ENCODE measurements around the gene SNW1.

Gene SNW1

GRCh38 chr14:77707724-77708408 is 53.1 kb downstream of the SNW1 start, which contains the start of the genes ALKBH1 and SLIRP:
Gene ALKBH1 (minus strand): TSS chr14:77708023. CDS start chr14:77708004, 19 bp downstream.
Gene SLIRP (plus strand): TSS chr14:77708103. CDS start chr14:77708112, 9 bp downstream.
- Histone ChIP-seq H3K9ac (ENCODE audit: low read depth, low read length) (peak within 1 kb of the TSS; percentile 85), H3K27me3 (ENCODE audit: control insufficient read depth, insufficient read depth, low read length) (no peaks in the 10 kb centered on the region), H3K9me3 (replicated peaks; ENCODE audit: low read length) (no peaks in the 10 kb centered on the region), H3K4me1 (ENCODE audit: control insufficient read depth, insufficient read depth, low read length) (peaks cover 17% of the 10 kb centered on the region), H3K36me3 (ENCODE audit: insufficient read depth, low read length) (peaks cover 23% of the 10 kb centered on the region), H3K4me3 (ENCODE audit: low read length) (peak within 1 kb of the TSS; percentile 87), H3K4me2 (ENCODE audit: low read length) (peak within 1 kb of the TSS; percentile 90)

- H3K36me3 ChIP-seq (ENCODE audit: insufficient read depth, low read length): peaks cover 19% of the 10 kb centered on the region
- H3K9ac ChIP-seq (ENCODE audit: low read depth, low read length): peak overlapping the region; percentile 85
- H3K4me2 ChIP-seq (ENCODE audit: low read length): peak overlapping the region; percentile 90
- H3K27me3 ChIP-seq (ENCODE audit: control insufficient read depth, insufficient read depth, low read length): no peaks in the 10 kb centered on the region
- peak overlapping the region; percentile 87 for H3K4me3 ChIP-seq (ENCODE audit: low read length)
- H3K4me1 ChIP-seq (ENCODE audit: control insufficient read depth, insufficient read depth, low read length): peaks cover 17% of the 10 kb centered on the region
- H3K9me3 ChIP-seq (replicated peaks; ENCODE audit: low read length): no peaks in the 10 kb centered on the region
These were observed 53.6 kb downstream of the SNW1 start for GRCh38 chr14:77707355-77707723.

DNA sequence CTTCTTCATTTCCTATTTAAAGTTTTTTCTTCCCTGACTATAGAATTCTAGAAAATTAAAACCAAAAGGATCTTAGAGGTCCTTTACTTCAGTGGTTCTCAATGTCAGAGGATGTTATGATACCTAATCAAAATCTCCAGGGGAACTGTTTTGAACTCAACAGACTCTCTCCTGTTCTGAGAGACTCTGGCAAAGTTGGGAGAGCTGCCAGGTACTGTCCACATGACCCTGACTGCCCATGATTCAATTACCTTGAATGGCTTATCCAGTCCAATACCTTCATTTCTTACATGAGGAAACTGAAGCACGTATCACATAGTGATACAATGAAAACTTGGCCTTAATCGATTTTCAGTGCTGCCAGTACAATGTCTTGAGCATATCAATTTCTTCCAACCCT is 69.7 kb downstream of the SNW1 start:
- Histone ChIP-seq H3K9ac (ENCODE audit: low read depth, low read length) (no peak overlapping the region), H3K4me2 (ENCODE audit: low read length) (no peak overlapping the region), H3K4me1 (ENCODE audit: control insufficient read depth, insufficient read depth, low read length) (no peaks in the 10 kb centered on the region), H3K9me3 (replicated peaks; ENCODE audit: low read length) (no peaks in the 10 kb centered on the region), H3K27me3 (ENCODE audit: control insufficient read depth, insufficient read depth, low read length) (no peaks in the 10 kb centered on the region), H3K36me3 (ENCODE audit: insufficient read depth, low read length) (peaks cover 27% of the 10 kb centered on the region), H3K4me3 (ENCODE audit: low read length) (no peak overlapping the region)

DNA sequence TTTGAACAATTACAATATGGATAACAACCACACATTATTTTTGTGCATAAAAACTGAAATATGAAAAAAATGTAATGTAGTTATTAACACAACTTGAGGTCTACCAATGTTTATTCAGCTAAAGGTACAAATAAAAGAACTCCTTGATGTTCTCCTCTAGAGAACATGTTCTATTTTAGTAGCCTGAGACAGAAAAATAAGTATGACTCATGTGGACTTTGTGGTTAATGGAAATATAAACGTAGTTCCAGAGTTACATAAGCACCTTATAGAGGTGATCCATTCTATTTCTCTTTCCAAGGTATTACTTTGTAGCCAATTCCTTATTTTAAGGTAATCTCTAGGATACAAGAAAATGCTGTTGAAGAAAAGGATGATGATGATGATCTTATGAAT is 78.8 kb downstream of the SNW1 start:
- Histone ChIP-seq H3K4me2 (ENCODE audit: low read length) (peak overlapping the region; percentile 54), H3K4me1 (ENCODE audit: control insufficient read depth, insufficient read depth, low read length) (peaks cover 14% of the 10 kb centered on the region), H3K9me3 (replicated peaks; ENCODE audit: low read length) (no peaks in the 10 kb centered on the region), H3K4me3 (ENCODE audit: low read length) (no peak overlapping the region), H3K9ac (ENCODE audit: low read depth, low read length) (no peak overlapping the region), H3K36me3 (ENCODE audit: insufficient read depth, low read length) (peaks cover 9% of the 10 kb centered on the region), H3K27me3 (ENCODE audit: control insufficient read depth, insufficient read depth, low read length) (no peaks in the 10 kb centered on the region)

DNA sequence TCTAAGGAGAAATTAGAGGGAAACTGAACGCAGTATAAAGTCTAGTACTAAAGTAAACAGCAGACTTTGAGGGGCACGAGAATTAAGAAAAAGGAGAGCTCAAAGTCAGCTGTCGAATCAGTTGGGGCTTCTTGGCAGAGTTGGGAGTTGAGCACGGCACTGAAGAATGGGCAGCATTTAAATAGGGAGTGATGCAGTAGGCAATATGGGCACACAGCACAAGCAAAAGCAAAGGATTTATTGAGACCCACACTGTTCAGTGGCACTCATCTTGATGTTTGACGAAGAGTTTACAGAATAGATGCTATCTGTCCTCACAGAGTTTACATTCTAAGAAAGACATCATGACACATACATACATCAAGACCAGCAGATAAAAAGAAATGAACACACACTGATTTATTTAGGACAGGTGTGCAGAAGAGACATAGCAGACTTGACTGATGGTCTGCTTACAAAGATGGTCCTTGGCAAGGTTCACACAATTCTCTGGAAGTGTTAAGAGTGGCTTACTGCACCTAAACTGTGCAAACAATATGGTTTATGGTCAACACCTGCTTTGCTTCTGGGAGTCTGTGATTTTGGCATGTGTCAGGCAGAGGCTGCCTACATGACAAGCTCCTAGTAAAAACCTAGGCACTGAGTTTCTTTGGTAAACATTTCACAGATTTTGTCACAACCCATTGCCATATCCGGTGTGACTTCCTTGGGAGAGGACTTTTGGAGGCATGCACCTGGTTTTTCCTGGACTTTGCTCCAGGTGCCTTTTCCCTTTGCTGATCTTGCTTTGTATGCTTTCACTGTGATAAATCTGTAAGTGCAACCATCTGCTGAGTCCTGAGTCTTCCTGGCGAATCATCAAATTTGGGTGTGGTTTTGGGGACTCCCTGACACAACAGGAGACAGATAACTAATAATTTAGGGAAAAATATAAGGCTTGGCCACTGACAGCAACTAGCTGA is 79.5 kb downstream of the SNW1 start:
- Histone ChIP-seq H3K4me1 (ENCODE audit: control insufficient read depth, insufficient read depth, low read length) (peaks cover 14% of the 10 kb centered on the region), H3K4me3 (ENCODE audit: low read length) (no peak overlapping the region), H3K9me3 (replicated peaks; ENCODE audit: low read length) (no peaks in the 10 kb centered on the region), H3K36me3 (ENCODE audit: insufficient read depth, low read length) (peaks cover 13% of the 10 kb centered on the region), H3K27me3 (ENCODE audit: control insufficient read depth, insufficient read depth, low read length) (no peaks in the 10 kb centered on the region), H3K4me2 (ENCODE audit: low read length) (peak overlapping the region; percentile 54), H3K9ac (ENCODE audit: low read depth, low read length) (no peak overlapping the region)

- Histone ChIP-seq H3K36me3 (ENCODE audit: insufficient read depth, low read length) (peaks cover 26% of the 10 kb centered on the region), H3K4me1 (ENCODE audit: control insufficient read depth, insufficient read depth, low read length) (no peaks in the 10 kb centered on the region), H3K27me3 (ENCODE audit: control insufficient read depth, insufficient read depth, low read length) (no peaks in the 10 kb centered on the region), H3K4me2 (ENCODE audit: low read length) (no peak overlapping the region), H3K9ac (ENCODE audit: low read depth, low read length) (no peak overlapping the region), H3K4me3 (ENCODE audit: low read length) (no peak overlapping the region), H3K9me3 (replicated peaks; ENCODE audit: low read length) (no peaks in the 10 kb centered on the region)
These were observed 86.0 kb downstream of the SNW1 start for GRCh38 chr14:77674931-77675330.

GRCh38 chr14:77673193-77673592 is 87.8 kb downstream of the SNW1 start:
- H3K27me3 ChIP-seq (ENCODE audit: control insufficient read depth, insufficient read depth, low read length): no peaks in the 10 kb centered on the region
- H3K4me3 ChIP-seq (ENCODE audit: low read length): no peak overlapping the region
- H3K4me2 ChIP-seq (ENCODE audit: low read length): no peak overlapping the region
- H3K9ac ChIP-seq (ENCODE audit: low read depth, low read length): no peak overlapping the region
- peaks cover 20% of the 10 kb centered on the region for H3K36me3 ChIP-seq (ENCODE audit: insufficient read depth, low read length)
- H3K4me1 ChIP-seq (ENCODE audit: control insufficient read depth, insufficient read depth, low read length): no peaks in the 10 kb centered on the region
- H3K9me3 ChIP-seq (replicated peaks; ENCODE audit: low read length): no peaks in the 10 kb centered on the region
